CD4-positive, alpha-beta T cell treated with Interferon gamma for 1 hour (primary cell): Measurements from ENCODE around the gene PPP1R14D.

Experiments
- DNase-seq: peaks from one replicate; pipeline ENCODE4 v3.0.0-alpha.2; 2020

The PPP1R14D gene

DNA sequence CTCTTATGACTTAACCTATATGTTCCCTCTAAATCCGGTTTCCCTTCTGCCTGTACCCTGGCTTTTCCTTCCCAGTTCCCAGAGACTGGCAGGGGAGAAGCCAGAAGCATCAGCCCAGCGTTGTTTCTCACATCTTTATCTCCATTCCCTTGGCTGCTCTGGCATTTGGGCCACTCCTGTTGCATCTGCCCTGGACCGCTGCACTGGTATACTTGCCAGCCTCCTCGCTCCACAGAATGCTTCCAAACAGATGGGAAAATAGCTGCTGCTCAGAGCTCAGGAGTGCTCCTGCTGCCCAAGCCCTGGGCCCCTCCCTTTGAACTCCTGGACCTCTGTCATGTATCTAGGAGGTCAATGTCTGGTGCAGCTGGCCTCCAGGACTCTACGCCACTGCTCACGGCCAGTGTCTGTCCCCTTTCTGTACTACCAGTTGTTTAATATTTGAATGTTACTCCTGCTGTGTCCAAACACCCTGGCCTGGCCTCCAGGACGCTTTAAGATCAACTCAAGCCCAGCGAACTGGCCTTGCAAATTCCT, 22.1 kb upstream of the PPP1R14D start:
- DNase-seq: no peak

DNA sequence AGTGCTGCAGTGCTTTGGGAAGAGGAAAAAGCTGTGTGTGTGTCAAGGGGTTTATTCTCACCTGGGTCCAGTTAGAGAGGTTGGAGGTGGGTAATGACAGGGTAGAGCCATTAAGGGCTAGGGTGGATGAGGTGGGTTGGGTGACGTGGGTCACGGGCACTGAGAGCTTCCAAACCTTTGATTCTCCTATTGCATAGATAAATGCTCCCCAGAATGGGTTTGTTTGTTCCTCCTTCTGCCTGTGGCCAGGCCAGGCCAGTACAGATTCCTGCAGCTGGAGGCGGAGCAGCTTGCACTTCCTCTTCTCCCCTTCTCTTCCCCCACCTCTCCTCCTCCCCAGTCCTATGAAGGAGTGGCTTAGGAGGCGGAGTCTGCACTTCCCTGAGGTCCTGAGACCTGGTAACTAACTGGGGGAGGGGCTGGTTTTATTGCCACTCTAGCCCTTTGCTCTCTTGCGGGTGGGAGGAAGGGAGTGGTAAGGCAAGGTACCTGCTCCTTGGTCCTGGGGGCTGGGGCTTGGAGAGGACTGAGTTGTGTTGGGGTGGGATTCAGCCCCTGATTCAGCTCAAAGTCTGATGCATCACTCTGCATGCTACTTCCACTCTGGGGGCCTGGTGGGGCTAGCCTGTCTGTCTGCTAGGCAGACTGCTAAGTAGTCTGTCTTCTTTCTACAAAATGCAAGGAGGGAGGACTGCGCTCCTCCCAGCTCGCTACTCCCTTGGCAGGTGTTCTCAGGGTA, 18.9 kb upstream of the PPP1R14D start:
- DNase-seq: peak; percentile 62

DNA sequence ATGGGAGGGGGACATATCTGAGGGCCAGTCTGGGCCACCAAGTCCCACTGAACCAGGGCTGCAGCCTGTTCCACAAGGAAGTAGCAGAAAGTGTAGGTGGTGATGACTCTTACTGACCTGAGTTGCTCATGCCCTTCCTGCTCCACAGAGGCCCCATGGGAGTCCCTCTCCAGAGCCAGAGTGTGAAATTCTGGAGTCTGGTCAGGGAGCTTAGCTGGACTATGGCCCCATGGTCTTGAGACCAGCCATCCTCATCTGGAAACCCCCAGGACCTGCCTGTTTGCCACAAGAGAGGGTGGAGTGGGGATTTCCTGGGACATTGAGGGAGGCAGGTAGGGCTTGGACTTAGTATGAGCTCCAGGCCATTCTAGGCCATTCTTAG, 18.3 kb upstream of the PPP1R14D start:
- DNase-seq: no peak

DNA sequence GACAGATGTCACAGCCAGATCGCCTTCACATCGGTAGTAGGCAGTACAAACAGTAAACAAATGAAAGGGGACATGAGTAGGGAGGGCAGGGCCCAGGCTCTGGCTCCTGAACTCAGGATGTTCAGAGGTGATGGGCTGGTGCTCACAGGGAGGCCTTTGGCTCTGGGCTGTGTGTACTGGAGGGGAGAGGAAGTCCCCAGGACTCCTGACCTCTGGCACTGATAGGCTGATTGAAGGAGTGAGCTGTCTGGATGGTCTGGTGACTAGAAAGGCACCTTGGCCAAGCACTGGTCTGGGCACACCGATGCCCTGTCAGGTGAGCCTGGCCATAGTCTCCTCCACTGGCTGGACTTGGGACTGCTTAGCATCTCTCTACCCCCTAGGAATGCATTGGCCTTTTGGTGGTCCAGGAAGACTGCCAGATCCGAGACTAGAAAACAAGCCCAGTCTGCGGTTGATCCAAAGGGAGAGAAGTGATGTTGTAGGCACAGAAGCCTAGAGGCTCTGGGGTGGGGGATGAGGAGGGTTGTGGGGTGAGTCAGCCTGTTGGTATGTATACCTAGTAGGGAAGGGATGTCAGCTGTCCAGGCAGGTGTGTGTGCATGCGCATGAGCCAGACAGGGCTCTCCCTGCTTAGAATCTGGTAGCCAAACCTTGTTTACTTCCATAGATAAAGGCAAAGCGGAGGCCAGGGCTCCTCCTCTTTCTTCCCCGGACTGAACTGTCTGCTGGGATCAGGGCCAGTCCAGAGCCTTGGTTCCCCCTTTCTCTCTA, 17.2 kb upstream of the PPP1R14D start:
- DNase-seq: no peak

DNA sequence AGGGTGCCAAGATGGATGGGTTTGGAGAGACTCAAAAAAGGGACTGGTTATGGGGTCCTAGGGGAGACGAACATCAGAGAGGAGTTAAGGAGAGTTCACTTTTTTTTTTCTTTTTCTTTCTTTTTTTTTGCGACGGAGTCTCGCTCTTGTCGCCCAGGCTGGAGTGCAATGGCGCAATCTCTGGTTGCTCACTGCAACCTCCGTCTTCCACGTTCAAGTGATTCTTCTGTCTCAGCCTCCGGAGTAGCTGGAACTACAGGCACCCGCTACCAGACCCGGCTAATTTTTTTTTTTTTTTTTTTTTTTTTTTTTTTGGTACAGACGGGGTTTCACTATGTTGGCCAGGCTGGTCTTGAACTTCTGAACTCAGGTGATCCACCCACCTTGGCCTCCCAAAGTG, 16.5 kb upstream of the PPP1R14D start:
- DNase-seq: no peak

DNA sequence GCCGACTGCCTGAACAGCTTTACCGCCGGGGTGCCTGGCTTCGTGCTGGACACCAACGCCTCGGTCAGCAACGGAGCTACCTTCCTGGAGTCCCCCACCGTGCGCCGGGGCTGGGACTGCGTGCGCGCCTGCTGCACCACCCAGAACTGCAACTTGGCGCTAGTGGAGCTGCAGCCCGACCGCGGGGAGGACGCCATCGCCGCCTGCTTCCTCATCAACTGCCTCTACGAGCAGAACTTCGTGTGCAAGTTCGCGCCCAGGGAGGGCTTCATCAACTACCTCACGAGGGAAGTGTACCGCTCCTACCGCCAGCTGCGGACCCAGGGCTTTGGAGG, 16.2 kb upstream of the PPP1R14D start:
- DNase-seq: peak; percentile 19

DNA sequence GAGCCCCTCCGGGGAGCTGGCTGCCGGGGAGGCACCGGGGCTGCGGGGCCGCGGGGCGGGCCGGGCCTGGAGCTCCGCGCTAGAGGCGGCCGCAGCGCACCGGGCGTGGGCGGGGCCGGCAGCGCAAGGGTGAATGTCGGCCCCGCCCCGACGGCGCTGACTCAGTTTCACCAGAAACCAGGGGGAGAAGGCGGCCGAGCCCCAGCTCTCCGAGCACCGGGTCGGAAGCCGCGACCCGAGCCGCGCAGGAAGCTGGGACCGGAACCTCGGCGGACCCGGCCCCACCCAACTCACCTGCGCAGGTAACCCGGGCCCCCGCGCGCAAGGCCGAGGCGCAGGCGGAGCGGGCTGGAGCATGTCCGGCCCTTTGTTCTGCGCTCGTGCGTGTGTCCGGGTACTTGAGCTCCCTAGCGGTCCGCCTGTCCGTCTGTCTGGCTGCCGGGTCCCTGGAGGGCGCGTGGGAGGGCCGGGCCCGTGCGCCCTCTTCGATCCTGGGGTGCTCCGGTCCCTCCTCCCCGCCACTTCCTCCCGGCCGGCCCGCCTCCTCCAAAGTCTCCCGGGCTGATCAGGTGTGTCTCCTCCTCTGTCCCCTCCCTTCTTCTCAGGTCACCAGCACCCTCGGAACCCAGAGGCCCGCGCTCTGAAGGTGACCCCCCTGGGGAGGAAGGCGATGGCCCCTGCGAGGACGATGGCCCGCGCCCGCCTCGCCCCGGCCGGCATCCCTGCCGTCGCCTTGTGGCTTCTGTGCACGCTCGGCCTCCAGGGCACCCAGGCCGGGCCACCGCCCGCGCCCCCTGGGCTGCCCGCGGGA, 15.6 kb upstream of the PPP1R14D start, which contains the start of gene SPINT1:
SPINT1 (plus strand) TSS at position 164 of the 811 bp plus-strand sequence; CDS start at position 671, 507 bp downstream.
- no peak for DNase-seq

DNA sequence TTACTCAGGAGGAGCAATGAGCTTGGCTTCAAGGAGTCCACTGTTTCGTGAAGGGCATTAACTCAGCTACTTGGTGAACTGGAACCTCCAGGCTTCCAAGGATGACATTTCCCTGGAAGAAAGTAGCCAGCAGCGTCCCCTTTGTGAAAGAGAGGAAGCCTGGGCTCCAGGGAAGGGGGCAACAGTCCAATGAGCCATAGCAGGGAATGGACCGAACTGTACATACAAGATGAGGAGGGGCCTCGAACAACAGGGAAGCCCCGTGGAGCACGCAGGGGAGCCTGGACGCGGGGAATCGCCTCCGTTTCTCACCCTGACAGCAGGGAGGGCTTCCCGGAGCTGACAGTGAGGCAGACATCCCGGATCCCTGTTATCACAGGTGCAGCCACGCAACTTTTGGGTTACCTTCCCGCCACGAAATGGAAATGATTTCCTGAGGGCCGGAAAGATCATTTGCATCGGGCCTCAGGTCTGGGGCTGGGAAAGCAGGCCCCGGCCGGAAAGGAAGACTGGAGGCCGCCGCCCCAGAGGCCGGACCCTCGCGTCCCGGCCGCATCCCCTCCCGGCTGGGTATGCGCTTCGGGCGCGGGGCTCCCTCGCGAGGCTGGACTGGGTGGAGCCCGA, 14.9 kb upstream of the PPP1R14D start:
- DNase-seq: no peak

DNA sequence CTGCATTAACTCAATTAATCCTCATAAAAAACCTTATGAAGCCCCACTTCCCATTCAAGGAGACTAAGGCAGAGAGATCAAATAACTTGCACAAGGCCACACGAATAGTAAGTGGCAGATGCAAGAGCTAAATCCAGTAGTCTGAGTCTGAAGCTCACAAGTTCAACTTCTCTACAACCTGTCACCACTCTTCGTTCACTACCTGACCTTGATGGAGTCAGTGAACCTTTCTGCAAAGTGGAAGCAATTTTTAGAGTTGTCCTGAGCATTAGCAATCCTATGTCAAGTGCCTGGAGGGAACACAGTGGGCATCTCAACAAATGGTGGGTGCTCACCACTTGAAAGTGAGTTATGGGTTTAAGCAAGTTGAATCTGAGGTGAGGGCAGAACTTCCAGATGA, 13.2 kb upstream of the PPP1R14D start:
- DNase-seq: no peak

DNA sequence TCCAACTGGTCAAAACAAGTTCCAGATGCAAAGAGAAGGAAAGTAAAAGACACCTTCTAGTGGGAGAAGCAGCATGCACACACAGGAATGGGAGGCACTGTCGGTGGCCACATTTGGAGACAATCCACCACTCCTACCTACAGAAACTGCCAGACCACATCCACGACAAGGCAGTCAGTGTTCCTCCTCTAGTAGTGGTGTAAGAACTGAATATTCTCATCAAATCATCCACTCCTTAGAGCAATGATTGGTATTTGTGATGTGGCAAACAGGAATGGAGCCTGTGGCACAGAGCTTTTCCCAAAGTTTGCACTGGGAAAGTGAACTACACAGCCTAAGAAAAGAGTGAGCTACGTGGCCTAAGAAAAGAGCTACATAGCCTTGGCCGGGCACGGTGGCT, 10.2 kb upstream of the PPP1R14D start:
- DNase-seq: no peak

DNA sequence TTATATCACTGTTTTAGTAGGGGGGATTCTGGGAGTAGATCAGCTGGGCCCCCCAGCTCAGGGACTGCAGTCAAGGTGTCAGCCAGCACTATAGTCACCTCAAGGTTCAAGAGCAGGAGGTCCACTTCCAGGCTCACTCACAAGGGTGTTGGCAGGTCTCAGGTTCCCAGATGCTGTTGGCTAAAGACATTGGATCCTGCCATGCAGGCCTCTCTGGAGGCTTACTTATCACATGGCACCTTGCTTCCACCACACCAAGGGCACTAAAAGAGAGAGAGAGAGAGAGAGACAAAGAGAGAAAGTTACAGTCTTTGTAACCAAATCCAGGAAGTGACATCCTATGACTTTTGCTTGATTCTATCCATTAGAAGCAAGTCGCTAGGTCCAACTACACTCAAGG, 7.5 kb upstream of the PPP1R14D start:
- DNase-seq: no peak

DNA sequence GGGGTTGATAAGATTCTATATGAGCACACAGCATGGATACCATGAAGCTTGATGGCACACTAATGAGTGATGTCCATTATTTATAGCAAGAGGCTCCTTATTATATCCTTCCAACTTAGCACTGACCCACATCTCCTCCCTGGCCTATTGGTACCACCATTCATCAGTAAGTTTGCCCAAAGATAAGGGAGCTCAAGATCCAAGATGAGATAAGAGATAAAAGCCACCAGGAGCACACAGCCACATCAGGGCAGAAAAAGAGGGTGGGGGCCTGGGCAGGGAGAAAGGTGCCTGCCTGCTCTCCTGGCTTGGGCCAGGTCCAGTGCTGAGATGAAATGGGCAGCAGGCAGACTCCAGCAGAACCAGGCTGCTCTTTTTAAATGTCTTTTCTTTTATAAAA, 4.4 kb upstream of the PPP1R14D start:
- no peak for DNase-seq

DNA sequence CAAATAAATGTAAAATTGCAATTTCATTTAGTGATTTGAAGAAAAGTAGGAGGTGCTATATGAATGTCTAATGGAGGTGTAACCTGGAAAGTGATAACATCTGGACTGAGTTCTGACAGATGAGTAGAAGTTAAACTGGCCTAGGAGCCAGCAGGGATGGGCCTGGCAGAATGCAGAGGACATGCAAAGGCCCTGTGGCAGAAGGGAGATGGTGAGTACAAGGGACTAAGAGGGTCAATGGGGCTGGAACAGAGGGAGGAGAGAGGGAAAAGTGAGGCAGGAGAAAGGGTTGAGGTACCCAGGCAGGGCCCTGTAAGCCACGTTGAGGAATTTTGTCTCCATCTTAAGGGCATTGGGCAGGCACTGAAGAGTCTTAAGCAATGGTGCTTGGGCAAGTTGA, 3.4 kb upstream of the PPP1R14D start:
- no peak for DNase-seq

DNA sequence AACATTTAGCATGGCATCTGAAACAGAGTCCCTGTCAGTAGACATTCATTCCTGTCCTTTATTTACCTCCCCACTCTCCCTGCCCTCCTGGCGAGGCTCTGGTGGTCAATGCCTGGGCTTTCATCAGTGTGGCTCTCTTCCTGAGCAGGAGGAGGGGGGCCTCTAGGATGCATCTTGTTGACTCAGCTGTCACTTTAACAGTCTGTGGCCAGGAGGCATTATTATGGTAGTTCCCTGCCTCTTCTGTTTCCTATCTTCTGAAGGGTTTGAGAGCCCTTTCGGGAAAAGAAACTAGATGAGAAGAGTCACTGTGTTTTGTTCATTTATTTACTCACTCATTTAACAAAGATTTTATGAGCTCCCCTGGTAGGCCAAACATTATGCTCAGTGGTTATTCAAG, 2.4 kb upstream of the PPP1R14D start:
- DNase-seq: no peak

DNA sequence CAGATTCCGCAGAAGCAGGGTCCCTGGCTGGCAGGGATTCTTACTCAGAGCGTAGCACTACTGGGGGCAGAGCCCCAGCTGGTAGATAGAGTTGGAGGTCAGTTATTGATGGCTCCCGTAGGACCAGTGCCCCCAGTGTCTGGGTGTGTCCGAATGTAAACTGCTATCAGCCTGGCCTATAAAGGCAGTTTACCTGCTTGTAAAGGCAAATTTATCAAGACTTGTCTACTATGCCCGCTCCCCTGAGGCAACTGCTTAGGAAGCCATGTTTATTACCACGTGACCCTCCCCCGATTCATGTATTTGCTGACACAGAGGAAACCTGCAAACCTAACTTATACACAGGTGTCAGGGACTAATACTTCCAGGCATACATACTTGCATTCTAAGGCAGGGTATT, 607 bp upstream of the PPP1R14D start:
- DNase-seq: no peak

DNA sequence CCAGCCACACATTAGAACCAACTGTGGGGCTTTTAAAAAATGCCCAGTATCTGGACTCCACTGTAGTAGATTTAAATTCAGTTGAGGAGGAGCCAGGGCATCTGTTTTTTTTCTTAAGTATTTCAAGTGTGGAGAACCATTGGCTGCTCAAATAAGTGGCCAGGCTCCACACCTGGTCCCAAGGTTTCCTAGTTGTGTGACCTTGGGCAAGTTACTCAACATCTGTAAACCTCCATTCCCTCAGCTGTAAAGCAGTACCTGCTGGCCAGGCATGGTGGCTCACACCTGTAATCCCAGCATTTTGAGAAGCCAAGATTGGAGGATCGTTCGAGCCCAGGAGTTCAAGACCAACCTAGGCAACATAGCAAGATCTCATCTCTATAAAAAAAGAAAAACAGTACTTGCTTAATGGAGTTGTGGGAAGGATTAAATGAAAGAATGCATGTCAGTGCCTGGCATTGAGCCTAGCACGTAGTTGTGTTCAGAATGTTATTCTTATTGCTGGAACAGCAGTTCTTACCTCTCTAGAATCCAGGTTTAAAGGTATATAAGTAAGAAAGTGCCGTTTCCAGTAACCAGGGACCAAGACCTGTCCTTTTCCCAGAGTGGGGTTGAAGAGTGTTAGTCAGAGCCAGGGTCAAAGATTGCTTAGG, 2.0 kb downstream of the PPP1R14D start:
- no peak for DNase-seq

DNA sequence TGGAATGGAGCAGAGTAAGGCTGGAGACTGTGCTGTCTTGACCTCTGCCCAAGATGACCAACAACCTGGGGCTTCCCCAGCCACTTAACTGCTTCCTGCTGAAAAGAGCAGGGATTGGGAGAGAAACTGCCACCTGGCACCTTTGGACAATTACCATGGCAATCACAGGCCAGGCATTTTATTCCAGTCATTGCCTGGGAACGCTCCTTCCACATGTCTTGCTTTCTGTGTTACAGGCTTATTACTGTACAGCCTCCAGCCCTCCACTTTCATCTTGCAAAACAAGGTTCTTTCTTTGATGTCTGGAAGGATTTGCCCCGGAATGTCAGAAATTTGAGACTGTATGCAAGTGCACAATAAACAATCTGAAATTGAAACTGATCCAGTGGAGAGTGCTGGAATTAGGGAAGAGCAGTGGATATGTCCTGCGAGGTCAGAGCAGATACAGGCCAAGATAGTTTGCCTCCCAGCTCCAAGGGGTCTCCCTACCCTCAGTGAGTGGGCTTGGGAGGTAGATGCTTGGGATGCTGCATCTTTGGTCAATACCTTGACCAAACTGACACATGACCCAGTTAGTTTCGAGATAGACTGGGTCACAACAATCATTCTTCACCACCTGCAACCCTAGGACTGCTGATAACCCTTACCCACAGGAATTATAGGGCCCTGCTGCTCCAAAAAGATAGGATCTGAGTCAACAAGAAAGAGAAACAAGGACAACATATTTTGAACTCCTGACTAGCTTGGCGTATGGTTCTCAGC, 2.7 kb downstream of the PPP1R14D start:
- DNase-seq: no peak

DNA sequence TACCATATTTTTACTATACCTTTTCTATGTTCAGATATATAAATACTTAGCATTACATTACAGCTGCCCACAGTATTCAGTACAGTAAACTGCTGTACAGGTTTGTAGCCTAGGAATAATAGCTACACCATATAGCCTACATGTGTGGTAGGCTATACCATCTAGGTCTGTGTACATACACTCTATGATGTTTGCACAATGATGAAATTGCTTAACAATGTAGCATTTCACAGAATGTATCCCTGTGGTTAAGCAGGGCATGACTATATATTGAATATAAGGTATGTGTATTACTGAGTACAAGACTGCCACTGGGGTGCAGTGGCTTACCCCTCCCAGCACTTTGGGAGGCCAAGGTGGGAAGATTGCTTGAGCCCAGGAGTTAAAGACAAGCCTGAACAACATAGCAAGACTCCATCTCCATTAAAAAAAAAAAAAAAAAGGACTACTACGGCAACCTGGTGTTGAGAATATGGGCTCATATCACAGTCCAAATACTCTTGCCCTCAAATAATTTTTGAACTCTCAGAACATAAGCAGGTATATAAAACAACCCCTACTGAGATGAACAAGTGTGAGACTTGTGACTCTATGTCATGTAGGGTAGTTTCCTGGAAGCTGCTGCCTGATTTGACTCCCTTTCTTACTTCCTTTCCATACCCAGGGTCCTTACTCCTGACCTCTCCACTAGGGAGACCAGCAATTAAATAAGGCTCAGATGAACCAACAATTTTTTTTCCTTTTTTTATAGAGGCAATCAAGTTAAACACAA, 4.8 kb downstream of the PPP1R14D start:
- no peak for DNase-seq

DNA sequence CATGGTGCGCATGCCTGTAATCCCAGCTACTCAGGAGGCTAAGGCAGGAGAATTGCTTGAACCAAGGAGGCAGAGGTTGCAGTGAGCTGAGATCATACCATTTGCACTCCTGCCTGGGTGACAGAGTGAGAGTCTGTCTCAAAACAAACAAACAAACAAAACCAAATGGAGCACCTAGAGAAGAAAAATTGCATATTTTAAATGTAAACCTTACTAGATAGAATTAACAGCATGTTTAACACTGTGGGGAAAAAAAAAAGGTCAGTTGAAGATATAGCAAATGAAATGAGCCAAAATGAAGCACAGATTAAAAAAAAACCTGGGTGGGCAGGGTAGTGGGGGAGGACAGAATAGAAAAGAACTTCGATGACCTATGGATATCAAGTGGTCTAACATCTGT, 7.3 kb downstream of the PPP1R14D start:
- DNase-seq: no peak

DNA sequence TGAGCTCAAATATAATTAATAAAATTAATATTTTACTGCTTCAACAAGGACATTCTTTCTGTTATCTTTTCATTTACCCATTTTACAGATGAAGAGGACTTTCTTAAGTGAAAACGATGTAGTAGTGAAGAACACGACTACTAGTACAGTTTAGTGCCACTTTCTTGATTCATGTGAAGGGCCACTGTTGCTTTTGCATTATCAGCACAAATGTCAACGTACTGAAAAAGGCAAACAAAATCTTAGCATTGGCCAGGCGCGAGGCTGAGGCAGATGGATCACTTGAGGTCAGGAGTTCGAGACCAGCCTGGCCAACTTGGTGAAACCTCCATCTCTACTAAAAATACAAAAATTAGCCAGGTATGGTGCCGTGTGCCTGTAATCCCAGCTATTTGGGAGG, 9.5 kb downstream of the PPP1R14D start:
- no peak for DNase-seq
